ENCODE data around the gene FASTKD3.

- TF ChIP-seq CTCF (IDR thresholded peaks at IDR 0.05; ENCODE audit: insufficient read depth, low read depth, low read length) (no peak), EZH2 (IDR thresholded peaks at IDR 0.05; ENCODE audit: insufficient read depth, low read length) (no peak)
Measured at GRCh38 chr5:7894439-7894838, 25.6 kb upstream of the FASTKD3 start.
